Smooth muscle cell (in vitro differentiated cells): ENCODE measurements around the gene P2RY11. TPM values are rescaled to one million over a fixed set of nuclear protein-coding genes. Genes with fewer than 3 reads are reported as not detected.

Experiments used
- DNase-seq: peaks from one replicate; lab custom pipeline; 2025; ENCODE audit not compliant: unreplicated experiment; lab: John Stamatoyannopoulos, UW
- H2AFZ ChIP-seq: fragments of 200-600 bp; sonication (generic); 2 replicates; pipeline ENCODE4 v1.6.0; 2016; ENCODE audit warnings: antibody characterized with exemption, low read depth, mild to moderate bottlenecking
- H3F3A ChIP-seq: fragments of 200-600 bp; sonication (generic); 2 replicates; pipeline ENCODE4 v1.6.0; 2017; ENCODE audit warnings: antibody characterized with exemption, low read depth
- H3K27ac ChIP-seq: fragments of 200-600 bp; sonication (generic); 2 replicates; pipeline ENCODE4 v1.5.1; 2016; ENCODE audit warnings: low read depth, mild to moderate bottlenecking
- H3K27me3 ChIP-seq: fragments of 200-600 bp; sonication (generic); 2 replicates; pipeline ENCODE4 v1.6.1; 2016; ENCODE audit warnings: low read depth, mild to moderate bottlenecking
- H3K36me3 ChIP-seq: fragments of 200-600 bp; sonication (generic); 2 replicates; pipeline ENCODE4 v1.5.1; 2016; ENCODE audit warnings: low read depth
- H3K4me1 ChIP-seq: fragments of 200-600 bp; sonication (generic); 2 replicates; pipeline ENCODE4 v1.5.1; 2016; ENCODE audit warnings: low read depth
- H3K4me2 ChIP-seq: fragments of 200-600 bp; sonication (generic); 2 replicates; pipeline ENCODE4 v1.6.0; 2016; ENCODE audit warnings: mild to moderate bottlenecking
- H3K4me3 ChIP-seq: fragments of 200-600 bp; sonication (generic); 2 replicates; pipeline ENCODE4 v1.5.1; 2016; ENCODE audit warnings: mild to moderate bottlenecking
- H3K79me2 ChIP-seq: fragments of 200-600 bp; sonication (generic); 2 replicates; pipeline ENCODE4 v1.6.0; 2016; ENCODE audit warnings: low read depth, mild to moderate bottlenecking
- H3K9ac ChIP-seq: fragments of 200-600 bp; sonication (generic); 2 replicates; pipeline ENCODE4 v1.6.0; 2016; ENCODE audit warnings: low read depth
- H3K9me3 ChIP-seq: fragments of 200-600 bp; sonication (generic); replicated peaks from 2 replicates; pipeline ENCODE4 v1.5.1; 2016; ENCODE audit warnings: low read depth
- H4K20me1 ChIP-seq: fragments of 200-600 bp; sonication (generic); 2 replicates; pipeline ENCODE4 v1.6.0; 2016; ENCODE audit warnings: low read depth
- WGBS: methylation state at CpG from one replicate; pipeline ENCODE4 v1.1.7; 2016; ENCODE audit warnings: low lambda C conversion rate; 5-methylcytosine and 5-hydroxymethylcytosine counted together
- polyA plus RNA-seq: library from polyadenylated mRNA; unstranded; fragments of >200 nt; fragmentation: Nextera tagmentation; extraction: Ambion mirVana; gene quantifications from 2 replicates; pipeline ENCODE4 v1.2.1, GENCODE V29; 2016
- total RNA-seq: library from RNA; depleted of rRNA; stranded (reverse); fragments of >200 nt; gene quantifications from 2 replicates; pipeline ENCODE4 v1.2.3, GENCODE V29; 2014
- TF ChIP-seq, protein P1 (sequence below): fragments of 200-600 bp; sonication (generic); IDR thresholded peaks from 2 replicates; pipeline ENCODE4 v1.5.1; 2017; ENCODE audit warnings: borderline replicate concordance, mild to moderate bottlenecking, antibody characterized with exemption; ENCODE audit not compliant: insufficient read depth, poor library complexity, severe bottlenecking

The P2RY11 gene
- total and polyA plus RNA-seq, 2 experiments from 2014 or later: 1.5 to 3.8 TPM

DNA sequence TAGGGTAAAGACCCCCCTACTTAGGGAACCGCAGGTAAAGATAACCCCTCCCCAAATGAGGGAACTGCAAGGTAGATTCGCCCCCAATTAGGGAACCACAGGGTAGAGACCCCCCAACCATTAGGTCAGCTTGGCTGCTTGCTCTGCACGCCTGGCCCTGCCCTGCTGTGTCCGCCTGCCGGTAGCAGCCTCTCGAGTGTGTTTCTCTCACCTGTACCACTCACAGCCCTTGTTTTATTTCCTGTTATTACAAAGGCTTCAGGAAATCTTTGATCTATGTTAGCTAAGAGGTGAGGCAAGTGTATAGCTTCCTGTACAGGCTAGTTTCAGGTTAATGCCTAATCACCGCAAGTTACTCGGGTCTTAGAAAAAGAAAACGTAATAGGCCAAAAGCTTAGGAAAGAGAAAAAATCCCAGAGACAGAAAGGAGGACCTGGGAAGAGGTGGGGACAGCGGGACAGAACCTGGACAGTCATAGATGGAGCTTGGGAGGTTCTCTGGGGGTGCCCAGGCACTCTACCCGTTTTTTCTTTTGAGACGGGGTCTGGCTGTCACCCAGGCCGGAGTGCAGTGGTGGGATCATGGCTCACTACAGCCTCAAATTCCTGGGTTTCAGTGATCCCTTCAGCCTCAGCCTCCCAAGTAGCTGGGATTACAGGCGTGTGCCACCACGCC lies 31.3 kb downstream of the P2RY11 start:
- Histone ChIP-seq H3K9me3 (no peaks in the 10 kb centered on the region), H4K20me1 (no peaks in the 10 kb centered on the region), H3K4me3 (no peak overlapping the region), H3F3A (no peaks in the 10 kb centered on the region), H3K36me3 (peaks cover 12% of the 10 kb centered on the region), H3K27me3 (no peaks in the 10 kb centered on the region), H3K4me2 (no peak overlapping the region), H2AFZ (no peak overlapping the region), H3K4me1 (no peaks in the 10 kb centered on the region), H3K9ac (no peak overlapping the region), H3K79me2 (no peaks in the 10 kb centered on the region), H3K27ac (no peak overlapping the region)
- DNase-seq: no peak
- TF ChIP-seq, protein P1, sequence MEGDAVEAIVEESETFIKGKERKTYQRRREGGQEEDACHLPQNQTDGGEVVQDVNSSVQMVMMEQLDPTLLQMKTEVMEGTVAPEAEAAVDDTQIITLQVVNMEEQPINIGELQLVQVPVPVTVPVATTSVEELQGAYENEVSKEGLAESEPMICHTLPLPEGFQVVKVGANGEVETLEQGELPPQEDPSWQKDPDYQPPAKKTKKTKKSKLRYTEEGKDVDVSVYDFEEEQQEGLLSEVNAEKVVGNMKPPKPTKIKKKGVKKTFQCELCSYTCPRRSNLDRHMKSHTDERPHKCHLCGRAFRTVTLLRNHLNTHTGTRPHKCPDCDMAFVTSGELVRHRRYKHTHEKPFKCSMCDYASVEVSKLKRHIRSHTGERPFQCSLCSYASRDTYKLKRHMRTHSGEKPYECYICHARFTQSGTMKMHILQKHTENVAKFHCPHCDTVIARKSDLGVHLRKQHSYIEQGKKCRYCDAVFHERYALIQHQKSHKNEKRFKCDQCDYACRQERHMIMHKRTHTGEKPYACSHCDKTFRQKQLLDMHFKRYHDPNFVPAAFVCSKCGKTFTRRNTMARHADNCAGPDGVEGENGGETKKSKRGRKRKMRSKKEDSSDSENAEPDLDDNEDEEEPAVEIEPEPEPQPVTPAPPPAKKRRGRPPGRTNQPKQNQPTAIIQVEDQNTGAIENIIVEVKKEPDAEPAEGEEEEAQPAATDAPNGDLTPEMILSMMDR: no peak
- 94% methylated on average over 15 of the region's 15 CpGs for WGBS

- H3K4me1 ChIP-seq: no peaks in the 10 kb centered on the region
- WGBS: 94% methylated on average over 11 of the region's 11 CpGs
- no peak for DNase-seq
- no peak overlapping the region for H2AFZ ChIP-seq
- no peak overlapping the region for H3K27ac ChIP-seq
- no peaks in the 10 kb centered on the region for H4K20me1 ChIP-seq
- H3K4me3 ChIP-seq: no peak overlapping the region
- H3K27me3 ChIP-seq: no peaks in the 10 kb centered on the region
- TF ChIP-seq, protein P1: no peak
- H3F3A ChIP-seq: no peaks in the 10 kb centered on the region
- H3K4me2 ChIP-seq: no peak overlapping the region
- no peaks in the 10 kb centered on the region for H3K79me2 ChIP-seq
- no peak overlapping the region for H3K9ac ChIP-seq
- peaks cover 12% of the 10 kb centered on the region for H3K36me3 ChIP-seq
- H3K9me3 ChIP-seq: no peaks in the 10 kb centered on the region
These were observed 32.2 kb downstream of the P2RY11 start for GRCh38 chr19:10143681-10144080.

- Histone ChIP-seq H3K27me3 (no peaks in the 10 kb centered on the region), H3K4me2 (no peak overlapping the region), H3K4me1 (no peaks in the 10 kb centered on the region), H3K9me3 (no peaks in the 10 kb centered on the region), H3F3A (no peaks in the 10 kb centered on the region), H3K27ac (no peak overlapping the region), H4K20me1 (no peaks in the 10 kb centered on the region), H2AFZ (no peak overlapping the region), H3K9ac (no peak overlapping the region), H3K36me3 (peaks cover 12% of the 10 kb centered on the region), H3K4me3 (no peak overlapping the region), H3K79me2 (no peaks in the 10 kb centered on the region)
- TF ChIP-seq, protein P1: no peak
- whole genome bisulfite sequencing: 99% methylated on average over 10 of the region's 10 CpGs
- DNase-seq: no peak
These were observed 32.9 kb downstream of the P2RY11 start for GRCh38 chr19:10144361-10144760.

DNA sequence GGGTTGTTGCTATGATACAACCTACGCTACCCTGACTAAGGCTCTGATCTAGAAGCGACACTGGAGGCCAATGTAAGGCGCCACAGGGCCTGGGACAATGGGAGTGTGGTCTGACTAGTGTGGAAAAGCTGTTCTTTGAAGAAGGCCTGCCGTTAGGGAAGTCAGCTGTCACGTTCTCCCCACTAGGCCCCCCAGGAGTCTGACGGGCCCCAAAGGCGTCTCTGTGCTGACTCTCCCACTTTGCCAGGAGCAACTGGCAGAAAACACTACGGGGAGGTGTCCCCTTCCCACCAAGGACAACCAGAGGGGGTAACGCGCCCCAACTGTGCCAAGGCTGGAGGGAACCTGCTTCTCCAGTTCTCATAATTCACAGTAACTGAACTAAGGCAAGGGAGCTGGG lies 33.5 kb downstream of the P2RY11 start:
- Histone ChIP-seq H3K4me3 (no peak overlapping the region), H2AFZ (no peak overlapping the region), H3F3A (no peaks in the 10 kb centered on the region), H3K27ac (no peak overlapping the region), H3K27me3 (no peaks in the 10 kb centered on the region), H3K9me3 (no peaks in the 10 kb centered on the region), H3K79me2 (no peaks in the 10 kb centered on the region), H3K9ac (no peak overlapping the region), H4K20me1 (no peaks in the 10 kb centered on the region), H3K4me1 (no peaks in the 10 kb centered on the region), H3K36me3 (peaks cover 12% of the 10 kb centered on the region), H3K4me2 (no peak overlapping the region)
- WGBS: 99% methylated on average over 10 of the region's 10 CpGs
- TF ChIP-seq, protein P1: no peak
- DNase-seq: no peak
